ENCODE data around the gene CAMKK1.

GRCh38 chr17:3914312-3914670, 21.4 kb upstream of the CAMKK1 start:
- TF ChIP-seq CTCF (optimal IDR thresholded peaks at IDR 0.05 in 1 of 3, IDR thresholded peaks at IDR 0.05 in 1 of 3, conservative IDR thresholded peaks at IDR 0.05 in 1 of 3; ENCODE audit: extremely low read depth in 1 of 3, insufficient read depth in 2 of 3, low read length in 3 of 3) (no peak), EZH2 (IDR thresholded peaks at IDR 0.05; ENCODE audit: low read length) (no peak)

All from keratinocyte (primary cell).